Measurements from ENCODE around the gene MYO3B.
A peak's percentile ranks its signal among the peaks of the same experiment; 100 is the strongest.
"Not testable (repeated sequence)": the region's sequence is repeated elsewhere in the genome, so short reads cannot be mapped to it uniquely, and the experiment has no call there.

The MYO3B gene

GRCh38 chr2:170336408-170336807 lies 158.5 kb downstream of the MYO3B start:
- Histone ChIP-seq H3K4me1 (ENCODE audit: insufficient read depth, low read length) (peaks cover 27% of the 10 kb centered on the region), H3K36me3 (ENCODE audit: insufficient read depth, low read depth, low read length) (no peaks in the 10 kb centered on the region), H3K9ac (ENCODE audit: low read depth, low read length) (no peak overlapping the region), H3K27ac (ENCODE audit: low read length) (no peak overlapping the region), H3K4me3 (ENCODE audit: low read length) (no peak overlapping the region), H3K9me3 (ENCODE audit: insufficient read depth, low read depth, low read length) (no peaks in the 10 kb centered on the region; the same call in 1 of the 2 replicates), H3K27me3 (ENCODE audit: insufficient read depth, low read length) (no peaks in the 10 kb centered on the region)

GRCh38 chr2:170336916-170337315 lies 159.0 kb downstream of the MYO3B start:
- no peaks in the 10 kb centered on the region; the same call in 1 of the 2 replicates for H3K9me3 ChIP-seq (ENCODE audit: insufficient read depth, low read depth, low read length)
- H3K27ac ChIP-seq (ENCODE audit: low read length): no peak overlapping the region
- peaks cover 27% of the 10 kb centered on the region for H3K4me1 ChIP-seq (ENCODE audit: insufficient read depth, low read length)
- H3K36me3 ChIP-seq (ENCODE audit: insufficient read depth, low read depth, low read length): no peaks in the 10 kb centered on the region
- H3K4me3 ChIP-seq (ENCODE audit: low read length): no peak overlapping the region
- no peaks in the 10 kb centered on the region for H3K27me3 ChIP-seq (ENCODE audit: insufficient read depth, low read length)
- H3K9ac ChIP-seq (ENCODE audit: low read depth, low read length): no peak overlapping the region

GRCh38 chr2:170339322-170339721 lies 161.4 kb downstream of the MYO3B start:
- Histone ChIP-seq H3K9me3 (ENCODE audit: insufficient read depth, low read depth, low read length) (no peaks in the 10 kb centered on the region), H3K4me1 (ENCODE audit: insufficient read depth, low read length) (peaks cover 27% of the 10 kb centered on the region), H3K36me3 (ENCODE audit: insufficient read depth, low read depth, low read length) (no peaks in the 10 kb centered on the region), H3K27ac (ENCODE audit: low read length) (no peak overlapping the region), H3K4me3 (ENCODE audit: low read length) (0 out of 2 replicates have a peak overlapping the region, but pooled peaks have one; percentile 11), H3K9ac (ENCODE audit: low read depth, low read length) (no peak overlapping the region), H3K27me3 (ENCODE audit: insufficient read depth, low read length) (no peaks in the 10 kb centered on the region)

GRCh38 chr2:170339750-170340692 lies 162.1 kb downstream of the MYO3B start:
- H3K9me3 ChIP-seq (ENCODE audit: insufficient read depth, low read depth, low read length): no peaks in the 10 kb centered on the region
- peak overlapping the region; percentile 11; the same call in 1 of the 2 replicates for H3K4me3 ChIP-seq (ENCODE audit: low read length)
- no peak overlapping the region for H3K9ac ChIP-seq (ENCODE audit: low read depth, low read length)
- peaks cover 27% of the 10 kb centered on the region for H3K4me1 ChIP-seq (ENCODE audit: insufficient read depth, low read length)
- H3K36me3 ChIP-seq (ENCODE audit: insufficient read depth, low read depth, low read length): no peaks in the 10 kb centered on the region
- H3K27ac ChIP-seq (ENCODE audit: low read length): no peak overlapping the region
- H3K27me3 ChIP-seq (ENCODE audit: insufficient read depth, low read length): no peaks in the 10 kb centered on the region

- no peak overlapping the region for H3K9ac ChIP-seq (ENCODE audit: low read depth, low read length)
- no peaks in the 10 kb centered on the region for H3K36me3 ChIP-seq (ENCODE audit: insufficient read depth, low read depth, low read length)
- no peaks in the 10 kb centered on the region for H3K9me3 ChIP-seq (ENCODE audit: insufficient read depth, low read depth, low read length)
- no peak overlapping the region for H3K4me3 ChIP-seq (ENCODE audit: low read length)
- H3K27me3 ChIP-seq (ENCODE audit: insufficient read depth, low read length): no peaks in the 10 kb centered on the region
- H3K4me1 ChIP-seq (ENCODE audit: insufficient read depth, low read length): peaks cover 27% of the 10 kb centered on the region
- no peak overlapping the region for H3K27ac ChIP-seq (ENCODE audit: low read length)
Measured at GRCh38 chr2:170340693-170341068, 162.7 kb downstream of the MYO3B start.

- Histone ChIP-seq H3K9me3 (ENCODE audit: insufficient read depth, low read depth, low read length) (no peaks in the 10 kb centered on the region), H3K27ac (ENCODE audit: low read length) (no peak overlapping the region), H3K4me3 (ENCODE audit: low read length) (no peak overlapping the region), H3K36me3 (ENCODE audit: insufficient read depth, low read depth, low read length) (no peaks in the 10 kb centered on the region), H3K9ac (ENCODE audit: low read depth, low read length) (no peak overlapping the region), H3K4me1 (ENCODE audit: insufficient read depth, low read length) (peaks cover 27% of the 10 kb centered on the region), H3K27me3 (ENCODE audit: insufficient read depth, low read length) (no peaks in the 10 kb centered on the region)
Measured at GRCh38 chr2:170341684-170342623, 164.0 kb downstream of the MYO3B start.

- H3K9me3 ChIP-seq (ENCODE audit: insufficient read depth, low read depth, low read length): no peaks in the 10 kb centered on the region
- H3K9ac ChIP-seq (ENCODE audit: low read depth, low read length): no peak overlapping the region
- H3K4me3 ChIP-seq (ENCODE audit: low read length): no peak overlapping the region
- H3K36me3 ChIP-seq (ENCODE audit: insufficient read depth, low read depth, low read length): no peaks in the 10 kb centered on the region
- no peak overlapping the region for H3K27ac ChIP-seq (ENCODE audit: low read length)
- peaks cover 14% of the 10 kb centered on the region for H3K4me1 ChIP-seq (ENCODE audit: insufficient read depth, low read length)
- H3K27me3 ChIP-seq (ENCODE audit: insufficient read depth, low read length): no peaks in the 10 kb centered on the region
Measured at GRCh38 chr2:170344663-170345346, 166.9 kb downstream of the MYO3B start.

GRCh38 chr2:170345607-170346006 lies 167.7 kb downstream of the MYO3B start:
- Histone ChIP-seq H3K27me3 (ENCODE audit: insufficient read depth, low read length) (no peaks in the 10 kb centered on the region), H3K4me1 (ENCODE audit: insufficient read depth, low read length) (peaks cover 6% of the 10 kb centered on the region), H3K9ac (ENCODE audit: low read depth, low read length) (no peak overlapping the region), H3K4me3 (ENCODE audit: low read length) (no peak overlapping the region), H3K27ac (ENCODE audit: low read length) (no peak overlapping the region), H3K9me3 (ENCODE audit: insufficient read depth, low read depth, low read length) (no peaks in the 10 kb centered on the region), H3K36me3 (ENCODE audit: insufficient read depth, low read depth, low read length) (no peaks in the 10 kb centered on the region)

GRCh38 chr2:170349269-170349668 lies 171.3 kb downstream of the MYO3B start:
- not testable (repeated sequence) for H3K9me3 ChIP-seq (ENCODE audit: insufficient read depth, low read depth, low read length); H3K27ac ChIP-seq (ENCODE audit: low read length); H3K27me3 ChIP-seq (ENCODE audit: insufficient read depth, low read length); H3K36me3 ChIP-seq (ENCODE audit: insufficient read depth, low read depth, low read length); H3K4me3 ChIP-seq (ENCODE audit: low read length); H3K9ac ChIP-seq (ENCODE audit: low read depth, low read length)
- peaks cover 13% of the 10 kb centered on the region; the same call in 1 of the 2 replicates for H3K4me1 ChIP-seq (ENCODE audit: insufficient read depth, low read length)

GRCh38 chr2:170350929-170351826 lies 173.2 kb downstream of the MYO3B start:
- Histone ChIP-seq H3K9me3 (ENCODE audit: insufficient read depth, low read depth, low read length) (no peaks in the 10 kb centered on the region), H3K4me1 (ENCODE audit: insufficient read depth, low read length) (peaks cover 25% of the 10 kb centered on the region; the same call in 1 of the 2 replicates)

More at GRCh38 chr2:170350929-170351826, 173.2 kb downstream of the MYO3B start:
- Histone ChIP-seq H3K27ac (ENCODE audit: low read length) (no peak overlapping the region), H3K27me3 (ENCODE audit: insufficient read depth, low read length) (no peaks in the 10 kb centered on the region), H3K4me3 (ENCODE audit: low read length) (no peak overlapping the region), H3K9ac (ENCODE audit: low read depth, low read length) (no peak overlapping the region), H3K36me3 (ENCODE audit: insufficient read depth, low read depth, low read length) (no peaks in the 10 kb centered on the region)
